GM06990 (cell line): ENCODE data around the gene KIAA1671.

Source experiments
- DNase-seq: peaks from one replicate; pipeline ENCODE4 v3.0.0-alpha.2; 2011; ENCODE audit not compliant: insufficient read length; ENCODE audit errors: extremely low read depth
- H3K27me3 ChIP-seq: replicated peaks from 2 replicates; pipeline ENCODE4 v1.6.0; 2011; ENCODE audit warnings: low read length; ENCODE audit not compliant: control insufficient read depth, insufficient read depth
- H3K36me3 ChIP-seq: 2 replicates; pipeline ENCODE4 v1.5.1; 2011; ENCODE audit warnings: low read length; ENCODE audit not compliant: control insufficient read depth, insufficient read depth
- H3K4me3 ChIP-seq: replicated peaks from 2 replicates; pipeline ENCODE4 v1.5.1; 2011; ENCODE audit warnings: low read depth, mild to moderate bottlenecking, control low read depth, low read length
- TF ChIP-seq, protein P1 (sequence below): IDR thresholded peaks from 2 replicates; pipeline ENCODE4 v1.5.1; 2011; ENCODE audit warnings: low read length, control low read depth, mild to moderate bottlenecking, inconsistent platforms; ENCODE audit not compliant: insufficient read depth, poor library complexity, severe bottlenecking

KIAA1671 gene

GRCh38 chr22:25076336-25076735 lies 123.8 kb downstream of the KIAA1671 start:
- no peak overlapping the region for H3K4me3 ChIP-seq
- H3K36me3 ChIP-seq = no peaks in the 10 kb centered on the region
- DNase-seq = no peak

DNA sequence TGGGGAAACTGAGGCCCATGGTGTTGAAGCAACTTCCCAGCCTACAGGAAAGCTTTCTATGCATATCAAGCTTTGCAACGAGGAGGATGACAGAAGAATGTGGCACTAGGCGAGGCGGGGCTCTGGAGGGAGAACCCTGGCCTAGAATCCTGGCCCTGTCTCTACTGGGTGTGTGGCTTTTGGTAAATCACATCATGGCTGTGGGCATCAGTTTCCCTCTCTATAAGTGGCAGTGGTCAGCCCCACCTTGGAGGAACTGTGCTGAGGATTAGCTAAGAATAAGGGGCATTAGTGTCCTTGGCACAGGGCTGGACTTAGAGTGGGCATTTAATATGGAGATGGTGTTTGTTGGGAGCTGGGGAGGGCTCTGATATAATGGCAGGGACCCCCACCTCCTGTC lies 124.5 kb downstream of the KIAA1671 start:
- DNase-seq = no peak
- TF ChIP-seq, protein P1, sequence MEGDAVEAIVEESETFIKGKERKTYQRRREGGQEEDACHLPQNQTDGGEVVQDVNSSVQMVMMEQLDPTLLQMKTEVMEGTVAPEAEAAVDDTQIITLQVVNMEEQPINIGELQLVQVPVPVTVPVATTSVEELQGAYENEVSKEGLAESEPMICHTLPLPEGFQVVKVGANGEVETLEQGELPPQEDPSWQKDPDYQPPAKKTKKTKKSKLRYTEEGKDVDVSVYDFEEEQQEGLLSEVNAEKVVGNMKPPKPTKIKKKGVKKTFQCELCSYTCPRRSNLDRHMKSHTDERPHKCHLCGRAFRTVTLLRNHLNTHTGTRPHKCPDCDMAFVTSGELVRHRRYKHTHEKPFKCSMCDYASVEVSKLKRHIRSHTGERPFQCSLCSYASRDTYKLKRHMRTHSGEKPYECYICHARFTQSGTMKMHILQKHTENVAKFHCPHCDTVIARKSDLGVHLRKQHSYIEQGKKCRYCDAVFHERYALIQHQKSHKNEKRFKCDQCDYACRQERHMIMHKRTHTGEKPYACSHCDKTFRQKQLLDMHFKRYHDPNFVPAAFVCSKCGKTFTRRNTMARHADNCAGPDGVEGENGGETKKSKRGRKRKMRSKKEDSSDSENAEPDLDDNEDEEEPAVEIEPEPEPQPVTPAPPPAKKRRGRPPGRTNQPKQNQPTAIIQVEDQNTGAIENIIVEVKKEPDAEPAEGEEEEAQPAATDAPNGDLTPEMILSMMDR = no peak
- Histone ChIP-seq H3K4me3 (no peak overlapping the region), H3K36me3 (no peaks in the 10 kb centered on the region), H3K27me3 (no peaks in the 10 kb centered on the region)

More at GRCh38 chr22:25076336-25076735, 123.8 kb downstream of the KIAA1671 start:
- no peaks in the 10 kb centered on the region for H3K27me3 ChIP-seq
- TF ChIP-seq, protein P1 = no peak

- Histone ChIP-seq H3K4me3 (no peak overlapping the region), H3K36me3 (no peaks in the 10 kb centered on the region), H3K27me3 (no peaks in the 10 kb centered on the region)
- TF ChIP-seq, protein P1 = no peak
- no peak for DNase-seq
Observed at GRCh38 chr22:25077964-25078363, 125.4 kb downstream of the KIAA1671 start.

DNA sequence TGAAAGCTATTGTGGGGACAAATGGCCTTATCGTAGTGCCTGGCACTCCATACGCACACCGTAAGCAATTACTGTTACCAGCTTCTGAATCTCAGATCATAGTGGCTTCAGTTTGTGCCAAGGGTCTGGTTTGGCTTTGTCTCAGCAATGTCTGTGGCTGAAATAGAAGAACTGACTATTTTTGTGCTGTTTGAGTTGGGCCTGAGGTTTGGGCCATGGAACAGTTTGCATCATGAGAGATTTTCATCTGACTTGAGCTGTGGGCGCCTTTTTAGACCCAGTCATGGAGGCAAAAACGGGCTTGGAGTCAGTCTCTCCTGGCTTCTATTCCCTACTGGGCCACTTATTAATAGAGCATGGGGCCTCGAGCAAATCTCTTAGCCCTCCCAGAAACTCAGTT lies 126.1 kb downstream of the KIAA1671 start:
- TF ChIP-seq, protein P1 = no peak
- no peak for DNase-seq
- Histone ChIP-seq H3K4me3 (no peak overlapping the region), H3K36me3 (no peaks in the 10 kb centered on the region), H3K27me3 (no peaks in the 10 kb centered on the region)

GRCh38 chr22:25080855-25081254 lies 128.3 kb downstream of the KIAA1671 start:
- no peak for DNase-seq
- Histone ChIP-seq H3K4me3 (no peak overlapping the region), H3K27me3 (no peaks in the 10 kb centered on the region), H3K36me3 (no peaks in the 10 kb centered on the region)
- TF ChIP-seq, protein P1 = no peak

- TF ChIP-seq, protein P1 = peak; percentile 64
- Histone ChIP-seq H3K36me3 (no peaks in the 10 kb centered on the region), H3K27me3 (no peaks in the 10 kb centered on the region), H3K4me3 (no peak overlapping the region)
- no peak for DNase-seq
Observed at GRCh38 chr22:25081409-25081824, 128.9 kb downstream of the KIAA1671 start.
